Naive B cell (primary cell): Measurements from ENCODE around the gene PPP2R2B. TPM values are rescaled to one million over a fixed set of nuclear protein-coding genes. Genes with fewer than 3 reads are reported as not detected.

Source experiments
- ATAC-seq, 2 donors: fragments of 150-1000 bp; cut with Tn5 transposase; 2 replicates each; pipeline ENCODE4 v1.10.0; 2021; ENCODE audit warnings: low read depth in 2 of 2, mild to moderate bottlenecking in 2 of 2, moderate library complexity in 2 of 2
- DNase-seq: peaks from one replicate; pipeline ENCODE4 v3.0.0; 2022
- H3K27ac Mint-ChIP-seq, 6 donors: one replicate each; pipeline ENCODE4 v1.8.0; 2020 to 2022; ENCODE audit warnings: mild to moderate bottlenecking in 6 of 6, mixed read lengths in 6 of 6, moderate library complexity in 5 of 6, inconsistent platforms in 2 of 6
- H3K27me3 Mint-ChIP-seq, 3 donors: one replicate each; pipeline ENCODE4 v1.8.0; 2021 to 2022; ENCODE audit warnings: mixed read lengths in 3 of 3, mild to moderate bottlenecking in 1 of 3
- H3K36me3 Mint-ChIP-seq, 2 donors: one replicate each; pipeline ENCODE4 v1.8.0; 2020 to 2022; ENCODE audit warnings: mixed read lengths in 2 of 2, inconsistent platforms in 1 of 2, mild to moderate bottlenecking in 1 of 2
- H3K4me1 Mint-ChIP-seq, 3 donors: one replicate each; pipeline ENCODE4 v1.8.0; 2020 to 2022; ENCODE audit warnings: mixed read lengths in 3 of 3, inconsistent platforms in 1 of 3, mild to moderate bottlenecking in 1 of 3, moderate library complexity in 1 of 3
- H3K4me3 Mint-ChIP-seq, 8 donors: one replicate each; pipeline ENCODE4 v1.8.0; 2020 to 2022; ENCODE audit warnings: mild to moderate bottlenecking in 8 of 8, mixed read lengths in 8 of 8, moderate library complexity in 8 of 8, inconsistent platforms in 2 of 8
- H3K9me3 Mint-ChIP-seq, 7 donors: one replicate each; pipeline ENCODE4 v1.8.0; 2020 to 2022; ENCODE audit warnings: mixed read lengths in 7 of 7, mild to moderate bottlenecking in 5 of 7, inconsistent platforms in 2 of 7, moderate library complexity in 1 of 7
- polyA plus RNA-seq, 6 donors: library from polyadenylated mRNA; unstranded; fragments of 300-500 nt; fragmentation: Illumina TruSeq; gene quantifications; one replicate each; pipeline ENCODE4 v1.2.3, GENCODE V29; 2021; ENCODE audit warnings: low read depth in 6 of 6

Gene PPP2R2B
- polyA plus RNA-seq, 6 donors from 2014 or later = not detected

- H3K4me3 Mint-ChIP-seq = no peak overlapping the region
- H3K27me3 Mint-ChIP-seq = no peaks in the 10 kb centered on the region
- ATAC-seq = no peak
- H3K9me3 Mint-ChIP-seq = peaks cover 0 to 4% (median 0%) of the 10 kb centered on the region in 7 donors
- no peaks in the 10 kb centered on the region for H3K36me3 Mint-ChIP-seq
- no peaks in the 10 kb centered on the region for H3K4me1 Mint-ChIP-seq
- no peak overlapping the region for H3K27ac Mint-ChIP-seq
- no peak for DNase-seq
Observed at GRCh38 chr5:146646441-146646840, 232.1 kb downstream of the PPP2R2B start.

DNA sequence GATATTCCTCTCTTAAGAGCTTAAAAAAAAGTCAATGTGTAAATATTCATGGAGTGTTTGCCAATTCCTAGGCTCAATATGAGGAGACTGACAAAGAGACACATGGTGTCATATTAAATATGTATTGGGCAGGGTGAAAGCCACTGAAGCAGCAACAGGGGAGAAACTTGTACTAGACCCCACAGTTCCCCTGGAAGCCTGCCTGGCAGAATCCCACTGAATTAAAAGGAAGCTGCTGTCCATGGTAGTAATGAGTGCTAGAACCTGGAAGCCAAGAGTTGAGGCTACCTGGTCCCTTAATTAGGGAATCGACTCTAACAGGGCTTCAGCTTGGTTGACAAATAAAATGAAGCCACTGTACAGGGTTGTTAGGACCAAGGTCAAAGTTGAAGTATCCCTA is 233.2 kb downstream of the PPP2R2B start:
- DNase-seq (no peak), ATAC-seq (no peak)
- Mint-ChIP-seq H3K27me3 (no peaks in the 10 kb centered on the region), H3K4me1 (no peaks in the 10 kb centered on the region), H3K36me3 (no peaks in the 10 kb centered on the region), H3K9me3 (peaks cover 0 to 4% (median under 1%) of the 10 kb centered on the region in 7 donors), H3K27ac (no peak overlapping the region), H3K4me3 (no peak overlapping the region)

DNA sequence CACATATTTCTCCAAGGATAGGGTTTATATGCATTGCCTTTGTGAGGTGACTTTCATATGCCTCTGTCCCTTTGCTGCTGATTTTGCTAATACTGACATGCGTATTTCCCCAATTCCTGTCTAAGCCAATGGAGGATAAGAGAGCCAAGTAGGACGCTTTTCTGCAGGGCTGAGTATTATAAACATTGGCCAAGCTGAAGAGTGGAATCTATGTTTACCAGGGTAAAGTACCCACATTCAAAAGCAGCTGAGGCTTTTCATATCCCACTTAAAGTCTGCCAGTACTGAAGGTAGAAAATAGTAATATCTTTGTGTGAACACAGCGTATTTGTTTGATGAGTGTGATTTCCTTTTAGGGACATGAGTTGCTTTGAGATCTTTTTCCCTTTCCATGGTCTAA is 233.7 kb downstream of the PPP2R2B start:
- Mint-ChIP-seq H3K27ac (no peak overlapping the region), H3K9me3 (peaks cover 0 to 4% (median 1%) of the 10 kb centered on the region in 7 donors), H3K27me3 (no peaks in the 10 kb centered on the region), H3K4me1 (no peaks in the 10 kb centered on the region), H3K36me3 (no peaks in the 10 kb centered on the region), H3K4me3 (no peak overlapping the region)
- ATAC-seq (no peak), DNase-seq (no peak)

DNA sequence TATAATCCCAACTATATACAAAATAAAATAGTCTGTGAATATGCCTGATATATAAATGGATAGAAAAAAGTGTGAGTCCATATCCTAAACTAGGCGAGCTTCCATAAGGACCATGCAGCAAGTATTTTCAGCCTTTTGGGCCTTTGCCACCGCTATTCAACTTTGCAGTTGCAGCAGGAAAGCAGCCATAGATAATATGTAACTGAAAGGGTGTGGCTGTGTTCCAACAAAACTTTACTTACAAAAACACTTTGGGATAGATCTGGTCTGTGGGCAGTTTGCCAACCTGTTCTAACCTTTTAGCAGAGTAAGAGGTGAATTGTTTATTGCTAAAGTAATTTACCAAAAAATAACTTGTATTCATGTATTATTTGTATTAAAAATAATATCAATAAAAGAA is 234.8 kb downstream of the PPP2R2B start:
- ATAC-seq (no peak), DNase-seq (no peak)
- Mint-ChIP-seq H3K36me3 (no peaks in the 10 kb centered on the region), H3K4me3 (no peak overlapping the region), H3K27me3 (no peaks in the 10 kb centered on the region), H3K9me3 (peaks cover 0 to 1% (median 0%) of the 10 kb centered on the region in 7 donors), H3K27ac (no peak overlapping the region), H3K4me1 (no peaks in the 10 kb centered on the region)

GRCh38 chr5:146642410-146642809 is 236.1 kb downstream of the PPP2R2B start:
- Mint-ChIP-seq H3K4me1 (no peaks in the 10 kb centered on the region), H3K36me3 (no peaks in the 10 kb centered on the region), H3K27me3 (peaks cover 0 to 6% (median 0%) of the 10 kb centered on the region in 3 donors), H3K27ac (no peak overlapping the region), H3K9me3 (peaks cover 0 to 1% (median 0%) of the 10 kb centered on the region in 7 donors), H3K4me3 (no peak overlapping the region)
- ATAC-seq (no peak), DNase-seq (no peak)

DNA sequence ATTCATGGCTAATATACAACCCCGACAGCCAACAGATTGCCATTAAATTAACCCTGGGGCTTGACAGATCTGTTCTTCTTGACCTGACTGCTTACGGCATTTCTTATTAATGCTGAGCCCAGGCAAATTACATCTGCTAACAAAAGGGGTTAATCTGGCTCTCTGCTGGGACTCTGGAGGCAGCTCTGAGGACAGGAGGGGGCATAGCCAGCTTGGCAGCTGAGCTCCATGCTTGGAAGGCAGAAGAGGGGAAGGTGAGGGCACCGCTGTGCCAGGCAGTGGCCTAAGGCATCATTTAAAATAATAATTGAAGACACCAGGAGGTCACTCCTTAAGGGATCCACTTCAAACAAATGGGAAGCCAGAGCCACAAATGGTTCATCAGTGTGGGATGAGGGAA is 236.6 kb downstream of the PPP2R2B start:
- Mint-ChIP-seq H3K4me3 (no peak overlapping the region), H3K27me3 (peaks cover 0 to 6% (median 0%) of the 10 kb centered on the region in 3 donors), H3K27ac (no peak overlapping the region), H3K36me3 (no peaks in the 10 kb centered on the region), H3K4me1 (no peaks in the 10 kb centered on the region), H3K9me3 (peaks cover 0 to 1% (median 0%) of the 10 kb centered on the region in 7 donors)
- DNase-seq (no peak), ATAC-seq (no peak)

- no peaks in the 10 kb centered on the region for H3K4me1 Mint-ChIP-seq
- no peak overlapping the region for H3K27ac Mint-ChIP-seq
- H3K4me3 Mint-ChIP-seq = no peak overlapping the region
- ATAC-seq (no peak), DNase-seq (no peak)
- H3K27me3 Mint-ChIP-seq = peaks cover 0 to 6% (median 0%) of the 10 kb centered on the region in 3 donors
- no peaks in the 10 kb centered on the region for H3K36me3 Mint-ChIP-seq
- peaks cover 0 to 1% (median 0%) of the 10 kb centered on the region in 7 donors for H3K9me3 Mint-ChIP-seq
Observed at GRCh38 chr5:146640285-146640896, 238.2 kb downstream of the PPP2R2B start.

DNA sequence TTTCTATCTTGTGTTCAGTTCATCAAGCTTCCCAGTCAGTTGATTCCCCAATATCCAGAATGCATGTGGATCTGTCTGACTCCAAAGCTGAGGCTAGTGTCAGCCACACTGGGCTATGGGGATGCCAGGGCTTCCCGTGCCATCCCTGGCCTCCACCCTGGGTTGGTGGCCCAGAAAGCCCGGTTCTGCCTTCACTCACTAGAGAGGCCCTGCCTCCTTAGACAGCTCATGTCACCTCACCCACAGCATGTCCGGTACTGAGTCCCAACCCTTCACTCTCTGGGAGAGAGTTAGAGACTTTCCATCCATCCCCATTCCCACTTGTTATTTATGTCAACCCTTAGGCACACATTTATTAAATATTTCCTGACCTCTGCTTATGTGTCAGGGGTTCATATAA is 243.1 kb downstream of the PPP2R2B start:
- Mint-ChIP-seq H3K27ac (no peak overlapping the region), H3K4me1 (no peaks in the 10 kb centered on the region), H3K4me3 (no peak overlapping the region), H3K27me3 (peaks cover 0 to 8% (median 7%) of the 10 kb centered on the region in 3 donors), H3K36me3 (no peaks in the 10 kb centered on the region), H3K9me3 (peaks cover 0 to 11% (median 2%) of the 10 kb centered on the region in 7 donors)
- ATAC-seq = no peak
- no peak for DNase-seq

DNA sequence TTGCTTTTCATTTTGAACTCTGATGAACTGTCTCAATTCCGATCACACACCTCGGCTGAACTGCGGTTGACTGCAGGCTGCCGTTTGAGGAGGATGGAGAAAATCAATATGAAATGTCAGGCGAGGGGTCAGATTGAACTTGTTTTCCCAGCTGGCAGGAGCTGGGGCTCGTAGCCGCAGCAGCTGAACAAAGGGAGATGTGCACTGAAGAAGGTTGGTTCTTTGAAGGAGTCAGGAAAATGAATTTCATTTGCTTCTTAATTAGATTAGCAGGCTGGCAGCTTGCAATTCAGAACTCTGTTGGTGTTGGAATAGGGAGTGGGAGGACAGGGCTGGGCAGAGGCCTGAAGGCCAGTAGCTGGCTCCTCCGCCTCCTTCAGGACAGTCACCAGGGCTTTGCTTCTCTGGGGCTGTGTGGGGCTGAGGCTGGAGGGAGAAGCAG is 245.2 kb downstream of the PPP2R2B start:
- no peak overlapping the region for H3K4me3 Mint-ChIP-seq
- no peak for ATAC-seq
- H3K27ac Mint-ChIP-seq = no peak overlapping the region
- H3K27me3 Mint-ChIP-seq = peaks cover 10 to 15% (median 12%) of the 10 kb centered on the region in 3 donors
- H3K9me3 Mint-ChIP-seq = peaks cover 0 to 11% (median 5%) of the 10 kb centered on the region in 7 donors
- H3K4me1 Mint-ChIP-seq = no peaks in the 10 kb centered on the region
- no peaks in the 10 kb centered on the region for H3K36me3 Mint-ChIP-seq
- DNase-seq = no peak

GRCh38 chr5:146632620-146633322 is 245.8 kb downstream of the PPP2R2B start:
- Mint-ChIP-seq H3K9me3 (peaks cover 0 to 11% (median 5%) of the 10 kb centered on the region in 7 donors), H3K4me1 (no peaks in the 10 kb centered on the region), H3K27ac (peak overlapping the region in 1 of 6 donors; percentile 58), H3K27me3 (peaks cover 9 to 15% (median 10%) of the 10 kb centered on the region in 3 donors), H3K36me3 (no peaks in the 10 kb centered on the region), H3K4me3 (no peak overlapping the region)
- ATAC-seq (no peak), DNase-seq (no peak)

GRCh38 chr5:146630472-146630871 is 248.1 kb downstream of the PPP2R2B start:
- ATAC-seq (no peak), DNase-seq (no peak)
- H3K4me3 Mint-ChIP-seq = no peak overlapping the region
- H3K27ac Mint-ChIP-seq = no peak overlapping the region
- peaks cover 0 to 16% (median 6%) of the 10 kb centered on the region in 7 donors for H3K9me3 Mint-ChIP-seq
- no peaks in the 10 kb centered on the region for H3K36me3 Mint-ChIP-seq
- H3K4me1 Mint-ChIP-seq = no peaks in the 10 kb centered on the region
- H3K27me3 Mint-ChIP-seq = peaks cover 6 to 15% (median 10%) of the 10 kb centered on the region in 3 donors

GRCh38 chr5:146628950-146629349 is 249.6 kb downstream of the PPP2R2B start:
- no peak for DNase-seq
- Mint-ChIP-seq H3K9me3 (peaks cover 0 to 14% (median 4%) of the 10 kb centered on the region in 7 donors), H3K4me1 (no peaks in the 10 kb centered on the region), H3K27me3 (peaks cover 12 to 15% (median 15%) of the 10 kb centered on the region in 3 donors), H3K27ac (no peak overlapping the region), H3K4me3 (no peak overlapping the region), H3K36me3 (no peaks in the 10 kb centered on the region)
- no peak for ATAC-seq

DNA sequence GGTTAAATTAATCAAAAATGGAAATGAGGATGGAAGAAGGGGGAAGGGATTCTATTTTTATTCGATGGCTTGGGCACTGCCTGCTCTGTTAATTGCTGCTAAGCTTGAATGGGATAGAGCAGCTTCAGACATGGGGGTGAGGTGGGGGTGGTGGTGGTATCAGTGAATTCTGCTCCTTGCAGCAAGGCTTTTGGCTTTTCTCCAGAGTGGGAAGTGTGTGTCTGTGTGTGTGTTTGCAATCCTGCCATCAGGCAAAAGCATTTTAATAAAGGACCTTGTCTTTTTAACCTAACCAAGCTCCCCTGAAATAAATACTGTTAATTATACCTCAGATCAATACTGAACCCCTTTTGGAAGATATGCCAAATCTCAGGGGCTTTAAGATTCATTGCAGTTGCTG is 251.6 kb downstream of the PPP2R2B start:
- no peak overlapping the region for H3K4me3 Mint-ChIP-seq

DNA sequence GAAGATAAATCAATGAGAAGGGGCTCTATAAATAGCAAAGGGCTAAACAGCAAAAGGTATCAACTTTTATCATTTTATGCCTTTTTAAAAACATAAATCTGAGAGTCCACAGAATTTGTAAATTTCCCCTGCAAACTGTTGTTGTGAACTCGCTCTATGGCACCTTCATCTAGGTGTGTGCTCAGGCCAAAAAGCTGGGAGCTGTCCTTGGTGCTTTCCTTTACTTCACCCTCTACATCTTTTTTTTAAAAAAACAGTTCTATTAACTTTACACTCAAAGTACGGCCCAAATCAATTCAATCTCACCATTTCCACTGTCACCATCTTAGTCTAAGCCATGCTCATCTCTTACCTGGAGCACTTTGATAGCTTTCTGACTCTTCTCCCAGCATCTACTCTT is 254.4 kb downstream of the PPP2R2B start:
- H3K27me3 Mint-ChIP-seq = peaks cover 5 to 6% (median 6%) of the 10 kb centered on the region in 3 donors
- DNase-seq = no peak
- peaks cover 0 to 7% (median 2%) of the 10 kb centered on the region in 7 donors for H3K9me3 Mint-ChIP-seq
- no peaks in the 10 kb centered on the region for H3K4me1 Mint-ChIP-seq
- H3K27ac Mint-ChIP-seq = no peak overlapping the region
- ATAC-seq = no peak
- H3K4me3 Mint-ChIP-seq = no peak overlapping the region
- no peaks in the 10 kb centered on the region for H3K36me3 Mint-ChIP-seq

More for the DNA sequence above, 251.6 kb downstream of the PPP2R2B start:
- Mint-ChIP-seq H3K27me3 (peaks cover 11 to 15% (median 12%) of the 10 kb centered on the region in 3 donors), H3K36me3 (no peaks in the 10 kb centered on the region), H3K4me1 (no peaks in the 10 kb centered on the region), H3K9me3 (peaks cover 0 to 9% (median 2%) of the 10 kb centered on the region in 7 donors), H3K27ac (no peak overlapping the region)
- ATAC-seq (no peak), DNase-seq (no peak)
